Thyroid gland (tissue), 4 donors: ENCODE data around the gene JAKMIP2.

Experiments used
- POLR2A ChIP-seq, 2 donors: fragments of 450-650 bp; IDR thresholded peaks; one replicate each; pipeline ENCODE4 v1.6.1; 2017; ENCODE audit warnings: antibody characterized with exemption in 2 of 2, mild to moderate bottlenecking in 2 of 2, moderate library complexity in 1 of 2
- TF ChIP-seq, protein P1 (sequence below), 6 experiments: fragments of 200-600 bp in 3 of 6; fragments of 450-650 bp in 3 of 6; sonication (generic) in 3 of 6; IDR thresholded peaks; one replicate each; pipeline ENCODE4 v1.5.1; 2016 to 2019; ENCODE audit warnings: antibody characterized with exemption in 6 of 6, mild to moderate bottlenecking in 2 of 6, inconsistent platforms in 1 of 6, moderate library complexity in 1 of 6

DNA sequence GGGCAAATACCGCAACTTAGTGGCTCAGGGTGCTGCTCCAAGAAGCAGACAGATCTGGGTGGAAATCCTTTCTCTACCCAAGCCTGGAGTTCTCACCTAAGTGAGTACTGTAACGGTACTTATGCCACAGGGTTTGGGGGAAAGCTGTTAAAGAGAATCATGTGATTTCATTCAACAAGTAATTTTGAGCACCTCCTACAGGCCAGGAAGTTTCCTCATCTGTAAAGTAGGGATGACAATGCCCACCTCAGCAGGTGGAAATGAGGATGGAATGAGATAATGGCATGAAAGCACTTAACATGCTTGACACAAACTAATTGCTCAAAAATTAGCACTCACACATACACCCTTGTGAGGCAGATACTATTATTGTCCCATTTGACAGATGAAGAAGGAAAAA lies 114.1 kb downstream of the JAKMIP2 start:
- TF ChIP-seq, protein P1, sequence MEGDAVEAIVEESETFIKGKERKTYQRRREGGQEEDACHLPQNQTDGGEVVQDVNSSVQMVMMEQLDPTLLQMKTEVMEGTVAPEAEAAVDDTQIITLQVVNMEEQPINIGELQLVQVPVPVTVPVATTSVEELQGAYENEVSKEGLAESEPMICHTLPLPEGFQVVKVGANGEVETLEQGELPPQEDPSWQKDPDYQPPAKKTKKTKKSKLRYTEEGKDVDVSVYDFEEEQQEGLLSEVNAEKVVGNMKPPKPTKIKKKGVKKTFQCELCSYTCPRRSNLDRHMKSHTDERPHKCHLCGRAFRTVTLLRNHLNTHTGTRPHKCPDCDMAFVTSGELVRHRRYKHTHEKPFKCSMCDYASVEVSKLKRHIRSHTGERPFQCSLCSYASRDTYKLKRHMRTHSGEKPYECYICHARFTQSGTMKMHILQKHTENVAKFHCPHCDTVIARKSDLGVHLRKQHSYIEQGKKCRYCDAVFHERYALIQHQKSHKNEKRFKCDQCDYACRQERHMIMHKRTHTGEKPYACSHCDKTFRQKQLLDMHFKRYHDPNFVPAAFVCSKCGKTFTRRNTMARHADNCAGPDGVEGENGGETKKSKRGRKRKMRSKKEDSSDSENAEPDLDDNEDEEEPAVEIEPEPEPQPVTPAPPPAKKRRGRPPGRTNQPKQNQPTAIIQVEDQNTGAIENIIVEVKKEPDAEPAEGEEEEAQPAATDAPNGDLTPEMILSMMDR (IDR thresholded peaks at IDR 0.05) = no peak
- TF ChIP-seq POLR2A (IDR thresholded peaks at IDR 0.05) = no peak
